OCI-LY7 (cell line): ENCODE measurements around the gene ZNF583.

Experiments
- CTCF ChIP-seq: fragments of 200-600 bp; sonication (generic); conservative IDR thresholded peaks from 2 replicates; pipeline ENCODE4 v1.5.1; 2014; ENCODE audit warnings: mild to moderate bottlenecking, antibody characterized with exemption, low read length, moderate library complexity, mixed read lengths
- EZH2phosphoT487 ChIP-seq: fragments of 200-600 bp; sonication (generic); IDR thresholded peaks from 2 replicates; pipeline ENCODE4 v1.6.1; 2018; ENCODE audit warnings: low read depth, borderline replicate concordance, mild to moderate bottlenecking, mixed run types, antibody characterized with exemption, low read length, moderate library complexity, mixed read lengths

GRCh38 chr19:56400485-56400884 lies 3.6 kb upstream of the ZNF583 start:
- no peak for TF ChIP-seq CTCF
- no peak for TF ChIP-seq EZH2phosphoT487
